ENCODE measurements around the gene THOC5. TPM values are rescaled to one million over a fixed set of nuclear protein-coding genes. Genes with fewer than 3 reads are reported as not detected.
"Not testable (repeated sequence)": the region's sequence is repeated elsewhere in the genome, so short reads cannot be mapped to it uniquely, and the experiment has no call there.

Gene THOC5
- total RNA-seq, 3 donors from 2014 or later (not counting 1 experiment from before 2014, with no cell fraction given) = 42.4 to 62.5 (median 52.6) TPM

- H3K4me1 ChIP-seq (ENCODE audit: control insufficient read depth, insufficient read depth, low read length) = peaks cover 6% of the 10 kb centered on the region
- H3K9me3 ChIP-seq (ENCODE audit: control insufficient read depth, insufficient read depth, low read length) = no peaks in the 10 kb centered on the region
- 94% methylated on average over 4 of the region's 4 CpGs for WGBS (ENCODE audit: insufficient coverage)
- no peaks in the 10 kb centered on the region for H3K27me3 ChIP-seq (ENCODE audit: control insufficient read depth, insufficient read depth, low read length)
- Mint-ChIP-seq H3K27ac (no peak overlapping the region), H3K36me3 (no peaks in the 10 kb centered on the region), H3K27me3 (ENCODE audit: low read depth in 2 of 2) (no peaks in the 10 kb centered on the region), H3K4me3 (no peak overlapping the region), H3K4me1 (peaks cover 6 to 7% of the 10 kb centered on the region in 2 donors), H3K9me3 (no peaks in the 10 kb centered on the region)
- H3K4me3 ChIP-seq (ENCODE audit: low read length) = no peak overlapping the region
- H3K27ac ChIP-seq (ENCODE audit: low read length) = no peak overlapping the region
- TF ChIP-seq, protein P1, sequence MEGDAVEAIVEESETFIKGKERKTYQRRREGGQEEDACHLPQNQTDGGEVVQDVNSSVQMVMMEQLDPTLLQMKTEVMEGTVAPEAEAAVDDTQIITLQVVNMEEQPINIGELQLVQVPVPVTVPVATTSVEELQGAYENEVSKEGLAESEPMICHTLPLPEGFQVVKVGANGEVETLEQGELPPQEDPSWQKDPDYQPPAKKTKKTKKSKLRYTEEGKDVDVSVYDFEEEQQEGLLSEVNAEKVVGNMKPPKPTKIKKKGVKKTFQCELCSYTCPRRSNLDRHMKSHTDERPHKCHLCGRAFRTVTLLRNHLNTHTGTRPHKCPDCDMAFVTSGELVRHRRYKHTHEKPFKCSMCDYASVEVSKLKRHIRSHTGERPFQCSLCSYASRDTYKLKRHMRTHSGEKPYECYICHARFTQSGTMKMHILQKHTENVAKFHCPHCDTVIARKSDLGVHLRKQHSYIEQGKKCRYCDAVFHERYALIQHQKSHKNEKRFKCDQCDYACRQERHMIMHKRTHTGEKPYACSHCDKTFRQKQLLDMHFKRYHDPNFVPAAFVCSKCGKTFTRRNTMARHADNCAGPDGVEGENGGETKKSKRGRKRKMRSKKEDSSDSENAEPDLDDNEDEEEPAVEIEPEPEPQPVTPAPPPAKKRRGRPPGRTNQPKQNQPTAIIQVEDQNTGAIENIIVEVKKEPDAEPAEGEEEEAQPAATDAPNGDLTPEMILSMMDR (IDR thresholded peaks at IDR 0.05) = no peak
- intact Hi-C loops (cut with micrococcal nuclease) = loop anchor here (5.0 kb wide), 1 partner anchor 33 kb away; no protein-coding TSS in a partner anchor
- ATAC-seq = no peak
- DNase-seq = no peak
- H3K36me3 ChIP-seq (ENCODE audit: control insufficient read depth, insufficient read depth, low read length) = no peaks in the 10 kb centered on the region
These were observed 40.4 kb upstream of the THOC5 start for GRCh38 chr22:29593923-29594322.

- ATAC-seq = no peak
- Mint-ChIP-seq H3K9me3 (no peaks in the 10 kb centered on the region), H3K36me3 (no peaks in the 10 kb centered on the region), H3K4me3 (no peak overlapping the region), H3K27me3 (ENCODE audit: low read depth in 2 of 2) (no peaks in the 10 kb centered on the region), H3K4me1 (peaks cover 6 to 7% of the 10 kb centered on the region in 2 donors), H3K27ac (peak overlapping the region; percentile 36 to 70)
- H3K27ac ChIP-seq (ENCODE audit: low read length) = no peak overlapping the region
- H3K9me3 ChIP-seq (ENCODE audit: control insufficient read depth, insufficient read depth, low read length) = no peaks in the 10 kb centered on the region
- peaks cover 6% of the 10 kb centered on the region for H3K4me1 ChIP-seq (ENCODE audit: control insufficient read depth, insufficient read depth, low read length)
- no peaks in the 10 kb centered on the region for H3K36me3 ChIP-seq (ENCODE audit: control insufficient read depth, insufficient read depth, low read length)
- intact Hi-C loops (cut with micrococcal nuclease) = no loop called here
- H3K4me3 ChIP-seq (ENCODE audit: low read length) = no peak overlapping the region
- TF ChIP-seq, protein P1 (IDR thresholded peaks at IDR 0.05) = no peak
- 83% methylated on average over 9 of the region's 9 CpGs for WGBS (ENCODE audit: insufficient coverage)
- no peaks in the 10 kb centered on the region for H3K27me3 ChIP-seq (ENCODE audit: control insufficient read depth, insufficient read depth, low read length)
- no peak for DNase-seq
These were observed 34.6 kb upstream of the THOC5 start for GRCh38 chr22:29587938-29588699.

- peaks cover 10% of the 10 kb centered on the region for H3K4me1 ChIP-seq (ENCODE audit: control insufficient read depth, insufficient read depth, low read length)
- H3K27me3 Mint-ChIP-seq (ENCODE audit: low read depth in 2 of 2); H3K27ac Mint-ChIP-seq; H3K9me3 Mint-ChIP-seq; ATAC-seq; H3K4me3 Mint-ChIP-seq; H3K36me3 ChIP-seq (ENCODE audit: control insufficient read depth, insufficient read depth, low read length); H3K27ac ChIP-seq (ENCODE audit: low read length); H3K9me3 ChIP-seq (ENCODE audit: control insufficient read depth, insufficient read depth, low read length); H3K4me3 ChIP-seq (ENCODE audit: low read length); DNase-seq; H3K27me3 ChIP-seq (ENCODE audit: control insufficient read depth, insufficient read depth, low read length); H3K36me3 Mint-ChIP-seq; intact Hi-C loops (cut with micrococcal nuclease): not testable (repeated sequence)
- 100% methylated on average over 1 of the region's 4 CpGs for WGBS (ENCODE audit: insufficient coverage)
- peaks cover 7 to 13% of the 10 kb centered on the region in 2 donors for H3K4me1 Mint-ChIP-seq
These were observed 32.7 kb upstream of the THOC5 start for GRCh38 chr22:29586193-29586705.

- intact Hi-C loops (cut with micrococcal nuclease) = no loop called here
- Histone ChIP-seq H3K4me3 (ENCODE audit: low read length) (no peak overlapping the region), H3K27me3 (ENCODE audit: control insufficient read depth, insufficient read depth, low read length) (no peaks in the 10 kb centered on the region), H3K9me3 (ENCODE audit: control insufficient read depth, insufficient read depth, low read length) (no peaks in the 10 kb centered on the region), H3K36me3 (ENCODE audit: control insufficient read depth, insufficient read depth, low read length) (no peaks in the 10 kb centered on the region), H3K27ac (ENCODE audit: low read length) (no peak overlapping the region), H3K4me1 (ENCODE audit: control insufficient read depth, insufficient read depth, low read length) (peaks cover 14% of the 10 kb centered on the region)
- H3K27ac Mint-ChIP-seq = no peak overlapping the region
- no peak for DNase-seq
- TF ChIP-seq, protein P1 (IDR thresholded peaks at IDR 0.05) = no peak
- H3K4me3 Mint-ChIP-seq = no peak overlapping the region
- peaks cover under 1 to 21% of the 10 kb centered on the region in 2 donors for H3K4me1 Mint-ChIP-seq
- no peaks in the 10 kb centered on the region for H3K36me3 Mint-ChIP-seq
- no peak for ATAC-seq
- no peaks in the 10 kb centered on the region for H3K27me3 Mint-ChIP-seq (ENCODE audit: low read depth in 2 of 2)
- 93% methylated on average over 5 of the region's 5 CpGs for WGBS (ENCODE audit: insufficient coverage)
- no peaks in the 10 kb centered on the region for H3K9me3 Mint-ChIP-seq
These were observed 31.4 kb upstream of the THOC5 start for GRCh38 chr22:29584975-29585374.

Measured in natural killer cell (primary cell).